Gastroesophageal sphincter (tissue), 4 donors: ENCODE results near the gene LHFPL3. TPM values are rescaled to one million over a fixed set of nuclear protein-coding genes. Genes with fewer than 3 reads are reported as not detected.

Experiments used
- ATAC-seq: fragments of 150-250 bp; one replicate; pipeline ENCODE4 v1.9.1; 2016; ENCODE audit warnings: mild to moderate bottlenecking, moderate library complexity
- H3K27ac ChIP-seq, 4 donors: fragments of 200-600 bp; sonication (generic) in 3 of 4; 1 replicate in 3 of 4; 2 replicates in 1 of 4; pipeline ENCODE4 v1.5.1; 2016 to 2019
- H3K27me3 ChIP-seq: fragments of 200-600 bp; sonication (generic); one replicate; pipeline ENCODE4 v1.5.1; 2019
- H3K36me3 ChIP-seq, 2 donors: fragments of 200-600 bp; sonication (generic); one replicate each; pipeline ENCODE4 v1.5.1; 2019; ENCODE audit warnings: control low read depth in 1 of 2
- H3K4me1 ChIP-seq, 3 donors: fragments of 200-600 bp; sonication (generic); 1 replicate in 2 of 3; 2 replicates in 1 of 3; pipeline ENCODE4 v1.5.1; 2016 to 2019; ENCODE audit warnings: control low read depth in 2 of 3
- H3K4me3 ChIP-seq, 2 donors: fragments of 200-600 bp; sonication (generic); one replicate each; pipeline ENCODE4 v1.5.1; 2019; ENCODE audit warnings: mild to moderate bottlenecking in 1 of 2, moderate library complexity in 1 of 2
- H3K9me3 ChIP-seq, 3 donors: fragments of 200-600 bp; sonication (generic); one replicate each; pipeline ENCODE4 v1.5.1; 2017 to 2019; ENCODE audit warnings: control low read depth in 2 of 3
- CTCF ChIP-seq, 4 experiments: fragments of 200-600 bp in 2 of 4; fragments of 450-650 bp in 2 of 4; sonication (generic) in 1 of 4; IDR thresholded peaks; one replicate each; pipeline ENCODE4 v1.5.1; 2017 to 2019; ENCODE audit warnings: antibody characterized with exemption in 4 of 4, mild to moderate bottlenecking in 2 of 4, moderate library complexity in 2 of 4
- EP300 ChIP-seq: sonication (generic); formaldehyde crosslinking; IDR thresholded peaks from one replicate; pipeline ENCODE4 v1.6.1; 2017; ENCODE audit warnings: antibody characterized with exemption, mild to moderate bottlenecking
- POLR2A ChIP-seq, 2 donors: fragments of 450-650 bp; IDR thresholded peaks; one replicate each; pipeline ENCODE4 v1.6.1; 2017; ENCODE audit warnings: antibody characterized with exemption in 2 of 2, mild to moderate bottlenecking in 2 of 2, moderate library complexity in 1 of 2
- POLR2AphosphoS5 ChIP-seq: sonication (generic); formaldehyde crosslinking; IDR thresholded peaks from one replicate; pipeline ENCODE4 v1.6.1; 2017; ENCODE audit warnings: antibody characterized with exemption
- WGBS, 2 donors: methylation state at CpG; one replicate each; pipeline ENCODE4 v1.1.5; 2018; ENCODE audit warnings: low coverage in 1 of 2; 5-methylcytosine and 5-hydroxymethylcytosine counted together
- total RNA-seq, 4 donors: library from RNA; depleted of rRNA; stranded (reverse); fragments of >200 nt; gene quantifications; one replicate each; pipeline ENCODE4 v1.1.0, GENCODE V29; 2016

Gene LHFPL3
- total RNA-seq, 4 donors from 2014 or later = not detected

- H3K27me3 ChIP-seq = no peaks in the 10 kb centered on the region
- no peak overlapping the region for H3K27ac ChIP-seq
- H3K9me3 ChIP-seq = no peaks in the 10 kb centered on the region
- H3K4me3 ChIP-seq = no peak overlapping the region
- ATAC-seq = no peak
- WGBS, 2 donors = 80% methylated on average over 2 to 7 of the region's 7 CpGs
- TF ChIP-seq POLR2A (IDR thresholded peaks at IDR 0.05) (no peak), POLR2AphosphoS5 (no peak), CTCF (IDR thresholded peaks at IDR 0.05) (no peak), EP300 (no peak)
- no peaks in the 10 kb centered on the region for H3K36me3 ChIP-seq
- no peaks in the 10 kb centered on the region for H3K4me1 ChIP-seq
Observed at GRCh38 chr7:104906032-104906431, 577.6 kb downstream of the LHFPL3 start.

GRCh38 chr7:104906556-104906955, 578.2 kb downstream of the LHFPL3 start:
- no peak overlapping the region for H3K27ac ChIP-seq
- H3K4me3 ChIP-seq = no peak overlapping the region
- H3K9me3 ChIP-seq = no peaks in the 10 kb centered on the region
- 67 to 76% methylated on average over 4 of the region's 4 CpGs for WGBS, 2 donors
- no peaks in the 10 kb centered on the region for H3K27me3 ChIP-seq
- TF ChIP-seq CTCF (IDR thresholded peaks at IDR 0.05) (no peak), POLR2A (IDR thresholded peaks at IDR 0.05) (no peak), EP300 (no peak), POLR2AphosphoS5 (no peak)
- no peak for ATAC-seq
- H3K4me1 ChIP-seq = no peaks in the 10 kb centered on the region
- no peaks in the 10 kb centered on the region for H3K36me3 ChIP-seq

- Histone ChIP-seq H3K27ac (no peak overlapping the region), H3K4me1 (no peaks in the 10 kb centered on the region), H3K4me3 (no peak overlapping the region), H3K27me3 (no peaks in the 10 kb centered on the region), H3K36me3 (no peaks in the 10 kb centered on the region), H3K9me3 (no peaks in the 10 kb centered on the region)
- 82 to 83% methylated on average over 2 of the region's 2 CpGs for WGBS, 2 donors
- ATAC-seq = no peak
- no peak for TF ChIP-seq POLR2A (IDR thresholded peaks at IDR 0.05)
- TF ChIP-seq POLR2AphosphoS5 = no peak
- TF ChIP-seq CTCF (IDR thresholded peaks at IDR 0.05) = no peak
- TF ChIP-seq EP300 = no peak
Observed at GRCh38 chr7:104908636-104909035, 580.2 kb downstream of the LHFPL3 start.

GRCh38 chr7:104909096-104909495, 580.7 kb downstream of the LHFPL3 start:
- no peak for TF ChIP-seq EP300
- no peak for TF ChIP-seq POLR2AphosphoS5
- no peak for TF ChIP-seq POLR2A (IDR thresholded peaks at IDR 0.05)
- no peak for TF ChIP-seq CTCF (IDR thresholded peaks at IDR 0.05)
- 67 to 94% methylated on average over 1 to 2 of the region's 2 CpGs for WGBS, 2 donors
- H3K27ac ChIP-seq = no peak overlapping the region
- no peak overlapping the region for H3K4me3 ChIP-seq
- H3K4me1 ChIP-seq = no peaks in the 10 kb centered on the region
- ATAC-seq = no peak
- no peaks in the 10 kb centered on the region for H3K36me3 ChIP-seq
- no peaks in the 10 kb centered on the region for H3K27me3 ChIP-seq
- H3K9me3 ChIP-seq = no peaks in the 10 kb centered on the region

- Histone ChIP-seq H3K27me3 (no peaks in the 10 kb centered on the region), H3K9me3 (no peaks in the 10 kb centered on the region), H3K27ac (no peak overlapping the region), H3K36me3 (no peaks in the 10 kb centered on the region), H3K4me3 (no peak overlapping the region), H3K4me1 (no peaks in the 10 kb centered on the region)
- ATAC-seq = no peak
- WGBS, 2 donors = 50 to 71% methylated on average over 1 to 2 of the region's 2 CpGs
- TF ChIP-seq POLR2A (IDR thresholded peaks at IDR 0.05) = no peak
- no peak for TF ChIP-seq CTCF (IDR thresholded peaks at IDR 0.05)
- no peak for TF ChIP-seq POLR2AphosphoS5
- TF ChIP-seq EP300 = no peak
Observed at GRCh38 chr7:104914421-104914820, 586.0 kb downstream of the LHFPL3 start.
